ENCODE results near the gene MAP3K20.

DNA sequence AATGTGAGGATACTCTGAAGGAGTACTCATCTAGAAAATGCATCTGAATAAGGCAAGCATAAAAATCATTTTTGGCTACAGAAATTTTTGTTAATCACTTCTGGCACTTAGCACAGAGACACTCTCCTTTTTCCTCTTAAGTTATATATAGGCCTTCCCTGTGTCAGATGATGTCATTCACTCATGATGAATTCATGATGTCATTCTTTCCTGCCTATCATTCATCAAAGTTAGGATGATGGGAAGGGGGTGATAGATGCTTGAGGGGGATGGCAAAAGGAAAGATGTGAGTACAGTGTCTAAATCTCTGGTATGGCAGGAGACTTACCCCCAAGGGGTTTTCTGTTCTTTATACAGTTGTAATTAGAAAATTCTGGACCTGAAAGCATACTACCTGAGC is 42.0 kb downstream of the MAP3K20 start:
- TF ChIP-seq POLR2AphosphoS5 (IDR thresholded peaks at IDR 0.05; ENCODE audit: low read depth, low read length), result no peak
- TF ChIP-seq REST (IDR thresholded peaks at IDR 0.05; ENCODE audit: insufficient read depth in 1 of 2, low read depth in 2 of 2, low read length in 2 of 2), result no peak
- no peak for TF ChIP-seq TAF1 (IDR thresholded peaks at IDR 0.05; ENCODE audit: borderline replicate concordance, insufficient read depth, low read length)

Measured in PFSK-1 (cell line).